Testis (tissue), 2 donors: Measurements from ENCODE around the gene IKBKE.

Experiments
- POLR2A ChIP-seq: fragments of 450-650 bp; IDR thresholded peaks from one replicate; pipeline ENCODE4 v1.6.1; 2017; ENCODE audit warnings: antibody characterized with exemption, mild to moderate bottlenecking, moderate library complexity
- TF ChIP-seq, protein P1 (sequence below), 3 experiments: fragments of 450-650 bp in 2 of 3; fragments of 200-600 bp in 1 of 3; sonication (generic) in 1 of 3; IDR thresholded peaks; one replicate each; pipeline ENCODE4 v1.5.1; 2016 to 2019; ENCODE audit warnings: antibody characterized with exemption in 3 of 3, mild to moderate bottlenecking in 2 of 3, moderate library complexity in 1 of 3

DNA sequence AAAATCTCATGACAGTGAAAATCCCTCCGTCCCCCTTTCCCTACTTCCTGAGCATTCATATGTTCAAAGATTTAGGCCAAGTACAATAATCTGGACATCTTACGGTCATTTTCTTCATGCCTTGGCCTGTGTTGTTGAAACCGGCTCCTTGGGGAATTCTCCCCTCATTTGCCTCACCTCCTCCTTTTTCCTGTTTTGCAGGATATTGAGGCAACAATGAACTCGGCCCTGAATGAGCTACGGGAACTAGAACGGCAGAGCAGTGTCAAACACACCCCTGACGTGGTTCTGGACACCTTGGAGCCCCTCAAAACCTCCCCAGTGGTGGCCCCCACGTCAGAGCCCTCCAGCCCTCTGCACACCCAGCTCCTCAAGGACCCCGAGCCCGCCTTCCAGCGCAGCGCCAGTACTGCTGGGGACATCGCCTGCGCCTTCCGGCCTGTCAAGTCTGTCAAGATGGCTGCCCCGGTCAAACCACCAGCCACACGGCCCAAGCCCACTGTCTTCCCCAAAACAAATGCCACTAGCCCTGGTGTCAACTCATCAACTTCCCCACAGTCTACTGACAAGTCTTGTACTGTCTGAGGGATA, 9.3 kb upstream of the IKBKE start:
- TF ChIP-seq, protein P1, sequence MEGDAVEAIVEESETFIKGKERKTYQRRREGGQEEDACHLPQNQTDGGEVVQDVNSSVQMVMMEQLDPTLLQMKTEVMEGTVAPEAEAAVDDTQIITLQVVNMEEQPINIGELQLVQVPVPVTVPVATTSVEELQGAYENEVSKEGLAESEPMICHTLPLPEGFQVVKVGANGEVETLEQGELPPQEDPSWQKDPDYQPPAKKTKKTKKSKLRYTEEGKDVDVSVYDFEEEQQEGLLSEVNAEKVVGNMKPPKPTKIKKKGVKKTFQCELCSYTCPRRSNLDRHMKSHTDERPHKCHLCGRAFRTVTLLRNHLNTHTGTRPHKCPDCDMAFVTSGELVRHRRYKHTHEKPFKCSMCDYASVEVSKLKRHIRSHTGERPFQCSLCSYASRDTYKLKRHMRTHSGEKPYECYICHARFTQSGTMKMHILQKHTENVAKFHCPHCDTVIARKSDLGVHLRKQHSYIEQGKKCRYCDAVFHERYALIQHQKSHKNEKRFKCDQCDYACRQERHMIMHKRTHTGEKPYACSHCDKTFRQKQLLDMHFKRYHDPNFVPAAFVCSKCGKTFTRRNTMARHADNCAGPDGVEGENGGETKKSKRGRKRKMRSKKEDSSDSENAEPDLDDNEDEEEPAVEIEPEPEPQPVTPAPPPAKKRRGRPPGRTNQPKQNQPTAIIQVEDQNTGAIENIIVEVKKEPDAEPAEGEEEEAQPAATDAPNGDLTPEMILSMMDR (IDR thresholded peaks at IDR 0.05): no peak
- TF ChIP-seq POLR2A: no peak
